GM12874 (cell line): ENCODE measurements around the gene PFKFB2.

Experiments used
- TF ChIP-seq, protein P1 (sequence below): IDR thresholded peaks from 2 replicates; pipeline ENCODE4 v1.5.1; 2011; ENCODE audit warnings: low read depth, mild to moderate bottlenecking, control low read depth, low read length, moderate library complexity; ENCODE audit not compliant: insufficient read depth

The PFKFB2 gene

GRCh38 chr1:207088701-207089626, 35.9 kb downstream of the PFKFB2 start, which contains the start of gene C4BPB:
Gene C4BPB, plus strand, starts transcription at chr1:207088860. Its CDS starts 672 bp downstream, at chr1:207089532.
- TF ChIP-seq, protein P1, sequence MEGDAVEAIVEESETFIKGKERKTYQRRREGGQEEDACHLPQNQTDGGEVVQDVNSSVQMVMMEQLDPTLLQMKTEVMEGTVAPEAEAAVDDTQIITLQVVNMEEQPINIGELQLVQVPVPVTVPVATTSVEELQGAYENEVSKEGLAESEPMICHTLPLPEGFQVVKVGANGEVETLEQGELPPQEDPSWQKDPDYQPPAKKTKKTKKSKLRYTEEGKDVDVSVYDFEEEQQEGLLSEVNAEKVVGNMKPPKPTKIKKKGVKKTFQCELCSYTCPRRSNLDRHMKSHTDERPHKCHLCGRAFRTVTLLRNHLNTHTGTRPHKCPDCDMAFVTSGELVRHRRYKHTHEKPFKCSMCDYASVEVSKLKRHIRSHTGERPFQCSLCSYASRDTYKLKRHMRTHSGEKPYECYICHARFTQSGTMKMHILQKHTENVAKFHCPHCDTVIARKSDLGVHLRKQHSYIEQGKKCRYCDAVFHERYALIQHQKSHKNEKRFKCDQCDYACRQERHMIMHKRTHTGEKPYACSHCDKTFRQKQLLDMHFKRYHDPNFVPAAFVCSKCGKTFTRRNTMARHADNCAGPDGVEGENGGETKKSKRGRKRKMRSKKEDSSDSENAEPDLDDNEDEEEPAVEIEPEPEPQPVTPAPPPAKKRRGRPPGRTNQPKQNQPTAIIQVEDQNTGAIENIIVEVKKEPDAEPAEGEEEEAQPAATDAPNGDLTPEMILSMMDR: no peak

GRCh38 chr1:207089627-207090355, 36.7 kb downstream of the PFKFB2 start:
- TF ChIP-seq, protein P1: no peak

DNA sequence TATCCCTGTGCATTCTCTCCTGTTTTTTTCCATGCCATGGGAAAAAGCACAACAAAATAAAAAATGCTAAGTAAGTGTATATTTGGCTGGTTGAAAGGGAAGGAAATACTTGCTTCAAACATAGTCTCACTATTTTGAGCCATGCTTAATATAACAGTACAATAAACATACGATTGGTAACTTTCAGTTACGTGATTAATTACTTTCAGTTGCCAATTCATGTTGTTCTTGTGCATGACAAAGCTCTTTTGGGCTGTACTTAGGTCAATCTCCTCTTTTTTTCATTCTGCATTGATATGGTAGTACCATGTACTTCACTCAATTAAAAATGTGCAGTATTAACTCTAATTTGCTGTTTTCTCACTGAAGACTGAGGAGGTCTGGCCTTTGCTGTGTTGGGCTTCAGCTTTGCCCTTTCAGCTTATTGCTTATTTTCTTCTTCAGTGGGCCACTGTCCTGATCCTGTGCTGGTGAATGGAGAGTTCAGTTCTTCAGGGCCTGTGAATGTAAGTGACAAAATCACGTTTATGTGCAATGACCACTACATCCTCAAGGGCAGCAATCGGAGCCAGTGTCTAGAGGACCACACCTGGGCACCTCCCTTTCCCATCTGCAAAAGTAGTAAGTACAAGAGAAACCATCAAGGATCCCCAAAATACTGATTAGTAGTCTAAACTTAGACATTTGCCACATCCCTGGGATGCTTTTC, 38.3 kb downstream of the PFKFB2 start:
- TF ChIP-seq, protein P1: no peak

DNA sequence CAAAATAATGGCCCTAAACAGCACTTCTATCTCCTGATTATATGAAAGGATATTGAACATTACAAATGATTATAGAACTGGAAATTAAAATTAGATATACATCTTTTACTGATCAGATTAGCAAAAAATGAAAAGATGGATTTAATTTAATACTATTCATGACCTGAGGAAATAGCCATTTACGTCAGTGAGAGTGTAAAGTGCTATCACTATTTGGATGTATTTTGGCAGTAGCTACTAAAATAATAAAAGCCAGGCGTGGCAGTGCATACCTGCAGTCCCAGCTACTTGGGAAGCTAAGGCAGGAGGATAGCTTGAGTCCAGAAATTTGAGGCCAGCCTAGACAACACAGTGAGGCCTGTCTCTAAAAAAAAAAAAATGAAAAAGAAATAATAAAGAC, 40.9 kb downstream of the PFKFB2 start:
- TF ChIP-seq, protein P1: no peak

DNA sequence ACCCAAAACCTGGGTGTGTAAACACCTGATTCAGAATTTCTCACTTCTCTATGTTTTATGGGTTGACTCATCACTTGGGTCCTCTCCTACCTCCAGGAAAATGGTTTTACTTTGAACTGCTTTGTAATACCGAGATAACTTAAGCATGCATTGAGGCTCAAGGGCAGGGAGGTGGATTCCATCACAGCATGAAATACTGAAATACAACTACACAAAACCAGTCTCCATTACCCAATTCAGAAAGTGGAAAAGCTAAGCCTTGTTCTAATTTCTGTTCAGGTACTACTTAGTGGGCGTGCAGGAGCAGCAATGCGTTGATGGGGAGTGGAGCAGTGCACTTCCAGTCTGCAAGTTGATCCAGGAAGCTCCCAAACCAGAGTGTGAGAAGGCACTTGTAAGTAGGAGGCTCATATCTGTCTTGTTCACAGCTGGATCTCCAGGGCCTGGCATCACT, 44.8 kb downstream of the PFKFB2 start:
- TF ChIP-seq, protein P1: no peak

GRCh38 chr1:207101720-207102119, 48.6 kb downstream of the PFKFB2 start:
- TF ChIP-seq, protein P1: no peak

- TF ChIP-seq, protein P1: no peak
Measured at GRCh38 chr1:207102146-207102545, 49.1 kb downstream of the PFKFB2 start.
